H1 (cell line): ENCODE data around the gene HK1. TPM values are rescaled to one million over a fixed set of nuclear protein-coding genes. Genes with fewer than 3 reads are reported as not detected.

Experiments
- CREB1 ChIP-seq: IDR thresholded peaks from 2 replicates; pipeline ENCODE4 v1.6.1; 2012; ENCODE audit warnings: inconsistent platforms
- HDAC2 ChIP-seq, 2 experiments: fragments of 300-600 bp in 1 of 2; sonication (generic) in 1 of 2; IDR thresholded peaks; 2 replicates each; pipeline ENCODE4 v1.6.1; 2011 to 2012; ENCODE audit warnings: low read depth in 2 of 2, low read length in 2 of 2, mild to moderate bottlenecking in 2 of 2, moderate library complexity in 2 of 2, borderline replicate concordance in 1 of 2, inconsistent platforms in 1 of 2
- HDAC6 ChIP-seq: IDR thresholded peaks from one replicate; pipeline ENCODE4 v1.7.1; 2012; ENCODE audit warnings: low read depth, mild to moderate bottlenecking, inconsistent platforms, low read length, moderate library complexity
- MAFK ChIP-seq: IDR thresholded peaks from 2 replicates; pipeline ENCODE4 v1.6.1; 2012; ENCODE audit warnings: low read depth, mild to moderate bottlenecking, improper control_type of control experiment, low read length
- RNF2 ChIP-seq: fragments of 200-900, 300-1000 bp; sonication (generic); IDR thresholded peaks from 2 replicates; pipeline ENCODE4 v1.7.1; 2016; ENCODE audit warnings: borderline replicate concordance, low read depth, mild to moderate bottlenecking, antibody characterized with exemption, low read length; ENCODE audit not compliant: poor library complexity, severe bottlenecking; ENCODE audit errors: missing control alignments
- SIRT6 ChIP-seq: IDR thresholded peaks from one replicate; pipeline ENCODE4 v1.7.1; 2012; ENCODE audit warnings: low read length, inconsistent platforms
- polyA plus RNA-seq, 7 experiments: library from polyadenylated mRNA; depleted of rRNA in 3 of 7; stranded (reverse) in 5 of 7; unstranded in 2 of 7; fragments of >200 nt in 5 of 7; fragments of 200-250 nt in 2 of 7; gene quantifications; 1 replicate in 5 of 7; 2 replicates in 1 of 7; 4 replicates in 1 of 7; pipeline versions ENCODE4 v1.2.1 to v1.2.3, GENCODE V29; 2011 to 2013; ENCODE audit warnings: missing spikeins in 2 of 7, mixed read lengths in 2 of 7
- total RNA-seq: library from RNA; stranded (reverse); fragmentation: NEBNext Ultra II Directional; extraction: Animal tissue kit (Norgen Biotek cat#: 25700); gene quantifications from 2 replicates; pipeline ENCODE4 v1.2.1, GENCODE V29; 2021

The HK1 gene
- total and polyA plus RNA-seq, 2 of the 8 experiments (the other 6 are each of a cell fraction or from before 2014, with no cell fraction given) = 55.8 to 247 TPM

- TF ChIP-seq RNF2 (no peak), MAFK (no peak), SIRT6 (no peak), CREB1 (no peak), HDAC6 (no peak), HDAC2 (IDR thresholded peaks at IDR 0.05; ENCODE audit: borderline replicate concordance in 1 of 2, low read depth in 2 of 2, low read length in 2 of 2) (peak; percentile 61 to 93; a peak in 2 of 4 replicates)
Measured at GRCh38 chr10:69329721-69330178, 51.5 kb downstream of the HK1 start (continued).
